ENCODE data around the gene TLK1. TPM values are rescaled to one million over a fixed set of nuclear protein-coding genes. Genes with fewer than 3 reads are reported as not detected.

The TLK1 gene
- total RNA-seq, 2 donors from 2014 or later: 50.5 to 95.8 TPM

- DNase-seq (ENCODE audit: low spot score): no peak
- 62% methylated on average over 3 of the region's 3 CpGs for WGBS
- intact Hi-C loops (cut with DNase I): no loop called here
- H3K4me1 ChIP-seq (replicated peaks): no peaks in the 10 kb centered on the region
- H3K36me3 ChIP-seq: no peaks in the 10 kb centered on the region
- no peak overlapping the region for H3K27ac ChIP-seq
- no peak overlapping the region for H3K4me3 ChIP-seq
- no peaks in the 10 kb centered on the region for H3K9me3 ChIP-seq
- H3K27me3 ChIP-seq (replicated peaks; ENCODE audit: insufficient read depth): no peaks in the 10 kb centered on the region
- TF ChIP-seq POLR2AphosphoS5 (IDR thresholded peaks at IDR 0.05) (no peak), CTCF (IDR thresholded peaks at IDR 0.05) (no peak), POLR2A (IDR thresholded peaks at IDR 0.05) (no peak)
Measured at GRCh38 chr2:171025214-171025613, 135.5 kb downstream of the TLK1 start.

DNA sequence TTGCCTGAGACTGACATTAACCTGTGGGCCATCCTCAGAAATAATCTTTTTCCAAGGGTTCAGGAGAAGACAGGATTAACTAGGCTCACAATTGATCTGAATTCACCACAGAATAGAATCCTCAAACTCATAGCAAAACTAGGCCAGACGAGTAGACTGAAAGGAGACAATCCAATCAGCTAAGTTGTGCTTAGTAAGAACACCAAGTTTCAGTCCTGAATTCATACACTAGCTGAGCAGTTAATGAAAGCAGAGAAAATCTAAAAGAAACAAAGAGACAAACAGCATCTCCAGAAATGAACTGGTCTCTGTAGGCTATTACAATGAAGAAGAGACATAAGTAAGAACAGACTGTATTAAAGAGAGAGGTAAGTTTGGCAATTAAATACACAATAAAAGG is 142.2 kb downstream of the TLK1 start:
- no peaks in the 10 kb centered on the region for H3K4me1 ChIP-seq (replicated peaks)
- no peak overlapping the region for H3K4me3 ChIP-seq
- no peaks in the 10 kb centered on the region for H3K36me3 ChIP-seq
- intact Hi-C loops (cut with DNase I): no loop called here
- H3K27ac ChIP-seq: no peak overlapping the region
- WGBS: 92% methylated on average over 1 of the region's 1 CpG
- no peaks in the 10 kb centered on the region for H3K27me3 ChIP-seq (replicated peaks; ENCODE audit: insufficient read depth)
- no peak for DNase-seq (ENCODE audit: low spot score)
- TF ChIP-seq POLR2A (IDR thresholded peaks at IDR 0.05) (no peak), CTCF (IDR thresholded peaks at IDR 0.05) (no peak), POLR2AphosphoS5 (IDR thresholded peaks at IDR 0.05) (no peak)
- no peaks in the 10 kb centered on the region for H3K9me3 ChIP-seq

DNA sequence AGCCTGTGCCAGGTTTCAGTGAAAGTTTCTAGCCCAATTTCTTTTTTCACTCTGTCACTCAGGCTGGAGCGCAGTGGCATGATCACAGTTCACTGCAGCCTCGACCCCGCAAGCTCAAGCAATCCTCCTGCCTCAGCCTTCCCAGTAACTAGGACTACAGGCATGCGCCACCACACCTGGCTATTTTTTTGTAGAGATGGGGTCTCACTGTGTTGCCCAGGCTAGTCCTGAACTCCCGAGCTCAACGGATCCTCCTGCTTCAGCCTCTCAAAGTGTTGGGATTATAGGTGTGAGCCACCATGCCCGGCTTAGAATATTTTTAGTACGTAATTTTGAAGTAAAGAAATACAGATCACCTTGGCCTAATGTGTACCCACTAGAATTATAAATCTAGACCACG is 144.6 kb downstream of the TLK1 start:
- intact Hi-C loops (cut with DNase I): no loop called here
- DNase-seq (ENCODE audit: low spot score): no peak

GRCh38 chr2:171013851-171014250 is 146.8 kb downstream of the TLK1 start:
- Histone ChIP-seq H3K4me1 (replicated peaks) (no peaks in the 10 kb centered on the region), H3K4me3 (no peak overlapping the region), H3K27ac (no peak overlapping the region), H3K9me3 (no peaks in the 10 kb centered on the region), H3K27me3 (replicated peaks; ENCODE audit: insufficient read depth) (no peaks in the 10 kb centered on the region), H3K36me3 (no peaks in the 10 kb centered on the region)
- TF ChIP-seq CTCF (IDR thresholded peaks at IDR 0.05) (no peak), POLR2A (IDR thresholded peaks at IDR 0.05) (no peak), POLR2AphosphoS5 (IDR thresholded peaks at IDR 0.05) (no peak)
- WGBS: 100% methylated on average over 1 of the region's 1 CpG
- DNase-seq (ENCODE audit: low spot score): no peak
- intact Hi-C loops (cut with DNase I): no loop called here

More for the DNA sequence above, 144.6 kb downstream of the TLK1 start:
- Histone ChIP-seq H3K4me1 (replicated peaks) (no peaks in the 10 kb centered on the region), H3K9me3 (no peaks in the 10 kb centered on the region), H3K27ac (no peak overlapping the region), H3K27me3 (replicated peaks; ENCODE audit: insufficient read depth) (no peaks in the 10 kb centered on the region), H3K36me3 (no peaks in the 10 kb centered on the region), H3K4me3 (no peak overlapping the region)
- TF ChIP-seq POLR2AphosphoS5 (IDR thresholded peaks at IDR 0.05): no peak
- TF ChIP-seq CTCF (IDR thresholded peaks at IDR 0.05): no peak
- WGBS: 99% methylated on average over 9 of the region's 9 CpGs

GRCh38 chr2:171009386-171009785 is 151.3 kb downstream of the TLK1 start:
- Histone ChIP-seq H3K27ac (no peak overlapping the region), H3K9me3 (no peaks in the 10 kb centered on the region), H3K4me3 (no peak overlapping the region), H3K4me1 (replicated peaks) (no peaks in the 10 kb centered on the region), H3K36me3 (no peaks in the 10 kb centered on the region), H3K27me3 (replicated peaks; ENCODE audit: insufficient read depth) (no peaks in the 10 kb centered on the region)
- 96% methylated on average over 4 of the region's 4 CpGs for WGBS
- TF ChIP-seq POLR2AphosphoS5 (IDR thresholded peaks at IDR 0.05) (no peak), POLR2A (IDR thresholded peaks at IDR 0.05) (no peak), CTCF (IDR thresholded peaks at IDR 0.05) (no peak)
- DNase-seq (ENCODE audit: low spot score): no peak
- intact Hi-C loops (cut with DNase I): no loop called here
